Mesenchymal stem cell (in vitro differentiated cells and primary cell): Measurements from ENCODE around the gene MCRS1.
"Not testable (repeated sequence)": the region's sequence is repeated elsewhere in the genome, so short reads cannot be mapped to it uniquely, and the experiment has no call there.

ENCODE experiments used
- DNase-seq: peaks from one replicate; pipeline ENCODE4 v3.0.0-alpha.2; 2013
- H2AFZ ChIP-seq: one replicate; pipeline ENCODE4 v1.6.1; 2013; ENCODE audit warnings: low read depth, mild to moderate bottlenecking, control low read depth, inconsistent platforms, low read length, moderate library complexity
- H2AK5ac ChIP-seq: 2 replicates; pipeline ENCODE4 v1.6.1; 2013; ENCODE audit warnings: low read length, moderate library complexity, mild to moderate bottlenecking, inconsistent platforms; ENCODE audit not compliant: severe bottlenecking
- H2BK120ac ChIP-seq: one replicate; pipeline ENCODE4 v1.6.1; 2013; ENCODE audit warnings: low read depth, mild to moderate bottlenecking, inconsistent platforms, low read length, moderate library complexity
- H2BK12ac ChIP-seq, 2 experiments: one replicate each; pipeline ENCODE4 v1.6.1; 2013; ENCODE audit warnings: inconsistent platforms in 2 of 2, low read length in 2 of 2, mild to moderate bottlenecking in 2 of 2, moderate library complexity in 2 of 2, control low read depth in 1 of 2
- H2BK15ac ChIP-seq: one replicate; pipeline ENCODE4 v1.6.1; 2013; ENCODE audit warnings: mild to moderate bottlenecking, low read depth, inconsistent platforms; ENCODE audit not compliant: poor library complexity, severe bottlenecking
- H2BK5ac ChIP-seq: 2 replicates; pipeline ENCODE4 v1.6.1; 2013; ENCODE audit warnings: low read depth, mild to moderate bottlenecking, low read length, control low read depth, inconsistent platforms; ENCODE audit not compliant: poor library complexity, severe bottlenecking
- H3K14ac ChIP-seq, 2 experiments: one replicate each; pipeline ENCODE4 v1.6.1; 2013; ENCODE audit warnings: inconsistent platforms in 2 of 2, low read length in 2 of 2, control low read depth in 1 of 2, mild to moderate bottlenecking in 1 of 2, moderate library complexity in 1 of 2
- H3K18ac ChIP-seq, 2 experiments: one replicate each; pipeline ENCODE4 v1.6.1; 2013; ENCODE audit warnings: inconsistent platforms in 2 of 2, low read length in 2 of 2, control low read depth in 1 of 2, low read depth in 1 of 2, mild to moderate bottlenecking in 1 of 2
- H3K23ac ChIP-seq, 2 experiments: one replicate each; pipeline ENCODE4 v1.6.1; 2013; ENCODE audit warnings: inconsistent platforms in 2 of 2, low read length in 2 of 2, mild to moderate bottlenecking in 2 of 2, moderate library complexity in 2 of 2, control low read depth in 1 of 2
- H3K27ac ChIP-seq: 2 replicates; pipeline ENCODE4 v1.5.1; 2013; ENCODE audit warnings: mild to moderate bottlenecking, moderate library complexity, low read length, control low read depth, inconsistent platforms; ENCODE audit not compliant: poor library complexity, severe bottlenecking
- H3K27me3 ChIP-seq, 2 experiments: 2 replicates each; pipeline versions ENCODE4 v1.6.1 to v1.7.0; 2013; ENCODE audit warnings: low read length in 2 of 2, mild to moderate bottlenecking in 2 of 2, moderate library complexity in 2 of 2, control low read depth in 1 of 2, inconsistent platforms in 1 of 2; ENCODE audit not compliant: control insufficient read depth in 1 of 2, insufficient read depth in 1 of 2
- H3K36me3 ChIP-seq, 2 experiments: 2 replicates each; pipeline versions ENCODE4 v1.6.1 to v1.7.0; 2013; ENCODE audit warnings: low read length in 2 of 2, control low read depth in 1 of 2, inconsistent platforms in 1 of 2, low read depth in 1 of 2, mild to moderate bottlenecking in 1 of 2; ENCODE audit not compliant: insufficient read depth in 2 of 2, control insufficient read depth in 1 of 2
- H3K4ac ChIP-seq, 2 experiments: one replicate each; pipeline ENCODE4 v1.6.1; 2013; ENCODE audit warnings: inconsistent platforms in 2 of 2, low read length in 2 of 2, mild to moderate bottlenecking in 2 of 2, moderate library complexity in 2 of 2, control low read depth in 1 of 2, low read depth in 1 of 2
- H3K4me1 ChIP-seq: 2 replicates; pipeline ENCODE4 v1.6.1; 2013; ENCODE audit warnings: low read depth, low read length, control low read depth; ENCODE audit not compliant: control insufficient read depth, insufficient read depth
- H3K4me2 ChIP-seq: 2 replicates; pipeline ENCODE4 v1.6.1; 2013; ENCODE audit warnings: low read length, mild to moderate bottlenecking, inconsistent platforms; ENCODE audit not compliant: poor library complexity, severe bottlenecking
- H3K4me3 ChIP-seq, 2 experiments: 2 replicates each; pipeline versions ENCODE4 v1.5.1 to v1.7.0; 2013; ENCODE audit warnings: low read length in 2 of 2, mild to moderate bottlenecking in 2 of 2, control low read depth in 1 of 2, low read depth in 1 of 2; ENCODE audit not compliant: insufficient read depth in 1 of 2
- H3K79me1 ChIP-seq: replicated peaks from 2 replicates; pipeline ENCODE4 v1.6.1; 2013; ENCODE audit warnings: mild to moderate bottlenecking, control low read depth, low read length, inconsistent platforms; ENCODE audit not compliant: poor library complexity, severe bottlenecking
- H3K9ac ChIP-seq: 2 replicates; pipeline ENCODE4 v1.7.0; 2013; ENCODE audit warnings: mild to moderate bottlenecking, low read length, moderate library complexity
- H3K9me3 ChIP-seq: 2 replicates; pipeline ENCODE4 v1.7.0; 2013; ENCODE audit warnings: mild to moderate bottlenecking, low read length; ENCODE audit not compliant: control insufficient read depth
- H4K8ac ChIP-seq: one replicate; pipeline ENCODE4 v1.6.1; 2013; ENCODE audit warnings: inconsistent platforms, mild to moderate bottlenecking, low read length, moderate library complexity
- H4K91ac ChIP-seq: one replicate; pipeline ENCODE4 v1.6.1; 2013; ENCODE audit warnings: mild to moderate bottlenecking, low read length, inconsistent platforms
- WGBS: methylation state at CpG from one replicate; pipeline ENCODE4 v1.1.7; 2013; ENCODE audit warnings: mixed read lengths; 5-methylcytosine and 5-hydroxymethylcytosine counted together

The MCRS1 gene

GRCh38 chr12:49612210-49612609 lies 44.3 kb upstream of the MCRS1 start:
- Histone ChIP-seq H2BK12ac (no peak overlapping the region), H3K9me3 (peaks cover 12% of the 10 kb centered on the region), H3K79me1 (no peaks in the 10 kb centered on the region), H3K14ac (no peak overlapping the region), H2AK5ac (no peak overlapping the region), H2BK5ac (no peak overlapping the region), H3K18ac (no peak overlapping the region), H4K8ac (no peak overlapping the region), H3K27me3 (peaks cover 0 to 3% of the 10 kb centered on the region in 2 experiments), H3K36me3 (no peaks in the 10 kb centered on the region), H2BK120ac (no peak overlapping the region), H2AFZ (no peak overlapping the region), H3K4ac (no peak overlapping the region), H3K4me2 (no peak overlapping the region), H3K27ac (no peak overlapping the region), H2BK15ac (no peak overlapping the region), H3K4me1 (no peaks in the 10 kb centered on the region), H4K91ac (no peak overlapping the region), H3K4me3 (no peak overlapping the region), H3K9ac (no peak overlapping the region), H3K23ac (no peak overlapping the region)
- no peak for DNase-seq

GRCh38 chr12:49610785-49611184 lies 42.8 kb upstream of the MCRS1 start:
- not testable (repeated sequence) for H2BK120ac ChIP-seq
- 96% methylated on average over 4 of the region's 4 CpGs for WGBS

DNA sequence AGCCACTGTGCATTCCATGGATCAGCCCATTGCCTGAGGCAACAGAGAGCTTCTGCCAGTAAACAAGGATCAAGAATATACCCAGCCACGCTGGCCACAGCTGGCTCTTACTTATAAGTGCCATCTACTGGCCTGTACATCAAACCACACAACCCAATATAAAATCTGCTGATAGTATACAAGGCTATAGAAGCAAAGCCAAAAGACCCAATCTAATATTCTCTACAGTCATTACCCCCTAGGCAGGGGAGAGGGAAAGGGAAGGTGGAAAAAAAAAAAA lies 41.9 kb upstream of the MCRS1 start:
- WGBS: 50% methylated on average over 1 of the region's 1 CpG
- peak; percentile 42 for DNase-seq
- H2BK12ac ChIP-seq: no peak overlapping the region

More at GRCh38 chr12:49610785-49611184, 42.8 kb upstream of the MCRS1 start:
- not testable (repeated sequence) for H2AFZ ChIP-seq, H4K91ac ChIP-seq, H2BK15ac ChIP-seq, H3K23ac ChIP-seq, H3K9me3 ChIP-seq, H3K4me2 ChIP-seq, H3K4ac ChIP-seq, H3K27ac ChIP-seq, H3K9ac ChIP-seq, DNase-seq, H3K14ac ChIP-seq, H2AK5ac ChIP-seq, H3K4me3 ChIP-seq, H4K8ac ChIP-seq, H3K4me1 ChIP-seq, H2BK12ac ChIP-seq, H2BK5ac ChIP-seq, H3K18ac ChIP-seq, H3K36me3 ChIP-seq, H3K79me1 ChIP-seq, H3K27me3 ChIP-seq

DNA sequence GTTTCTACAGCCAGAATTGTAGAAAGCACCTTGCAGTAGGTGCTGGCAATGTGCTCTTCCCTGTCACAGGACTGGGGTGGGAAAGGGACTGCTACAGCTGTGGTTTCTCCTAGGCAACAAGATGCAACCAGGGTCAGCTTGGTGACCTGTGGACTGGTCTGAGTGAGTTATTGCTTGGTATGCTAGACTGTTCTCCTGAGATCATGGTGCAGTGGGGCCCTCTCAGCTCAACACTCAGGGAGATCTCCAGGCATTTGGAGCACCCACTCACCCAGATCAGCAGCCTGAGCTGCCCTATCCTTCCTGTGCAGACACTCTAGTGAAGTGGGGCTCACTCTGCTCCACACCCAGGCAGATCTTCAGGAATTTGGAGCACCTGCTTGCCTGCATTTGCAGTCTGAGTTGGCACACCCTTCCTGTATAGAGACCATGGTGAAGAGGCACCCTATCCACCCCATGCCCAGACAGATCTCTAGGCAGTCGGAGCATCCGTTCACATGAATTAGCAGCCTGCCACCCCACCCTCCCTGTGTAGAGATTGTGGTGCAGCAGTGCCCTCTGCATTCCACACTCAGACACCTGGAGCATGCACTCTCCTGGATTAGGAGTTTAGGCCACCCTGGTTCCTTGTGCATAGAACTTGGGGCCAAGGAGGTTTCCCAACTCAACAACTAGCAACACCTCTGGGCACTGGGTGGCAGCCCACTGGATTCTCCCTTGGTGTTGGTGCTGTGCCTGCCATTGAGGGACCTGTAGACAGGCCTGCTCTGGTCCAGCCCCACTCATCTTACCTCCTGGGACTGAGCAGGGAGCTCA lies 41.3 kb upstream of the MCRS1 start:
- Histone ChIP-seq H3K27ac (no peak overlapping the region), H3K4me2 (no peak overlapping the region), H4K91ac (no peak overlapping the region), H3K4ac (no peak overlapping the region), H3K27me3 (no peaks in the 10 kb centered on the region), H2AFZ (no peak overlapping the region), H2BK120ac (no peak overlapping the region), H3K79me1 (no peaks in the 10 kb centered on the region), H2BK15ac (no peak overlapping the region), H3K36me3 (no peaks in the 10 kb centered on the region), H3K9ac (no peak overlapping the region), H4K8ac (no peak overlapping the region), H2BK12ac (no peak overlapping the region), H3K4me1 (no peaks in the 10 kb centered on the region), H3K9me3 (no peaks in the 10 kb centered on the region), H2BK5ac (no peak overlapping the region), H3K14ac (peak overlapping the region in 1 of 2 experiments; percentile 21), H2AK5ac (no peak overlapping the region), H3K23ac (no peak overlapping the region), H3K18ac (no peak overlapping the region), H3K4me3 (no peak overlapping the region)
- 98% methylated on average over 2 of the region's 2 CpGs for WGBS
- peak; percentile 15 for DNase-seq

More for the DNA sequence above, 41.9 kb upstream of the MCRS1 start:
- Histone ChIP-seq H3K36me3 (no peaks in the 10 kb centered on the region), H3K27ac (no peak overlapping the region), H2AK5ac (no peak overlapping the region), H3K4ac (no peak overlapping the region), H2BK5ac (no peak overlapping the region), H2BK15ac (no peak overlapping the region), H3K27me3 (no peaks in the 10 kb centered on the region), H3K9me3 (no peaks in the 10 kb centered on the region), H3K9ac (no peak overlapping the region), H3K4me3 (no peak overlapping the region), H2AFZ (no peak overlapping the region), H3K4me1 (no peaks in the 10 kb centered on the region), H3K18ac (no peak overlapping the region), H4K8ac (no peak overlapping the region), H3K4me2 (no peak overlapping the region), H3K14ac (no peak overlapping the region), H3K79me1 (no peaks in the 10 kb centered on the region), H2BK120ac (no peak overlapping the region), H3K23ac (no peak overlapping the region), H4K91ac (no peak overlapping the region)
